COLO829 (cell line): ENCODE results near the gene USP25.

Experiments used
- DNase-seq: peaks from one replicate; pipeline ENCODE4 v3.0.0; 2012; ENCODE audit warnings: low spot score

Gene USP25

DNA sequence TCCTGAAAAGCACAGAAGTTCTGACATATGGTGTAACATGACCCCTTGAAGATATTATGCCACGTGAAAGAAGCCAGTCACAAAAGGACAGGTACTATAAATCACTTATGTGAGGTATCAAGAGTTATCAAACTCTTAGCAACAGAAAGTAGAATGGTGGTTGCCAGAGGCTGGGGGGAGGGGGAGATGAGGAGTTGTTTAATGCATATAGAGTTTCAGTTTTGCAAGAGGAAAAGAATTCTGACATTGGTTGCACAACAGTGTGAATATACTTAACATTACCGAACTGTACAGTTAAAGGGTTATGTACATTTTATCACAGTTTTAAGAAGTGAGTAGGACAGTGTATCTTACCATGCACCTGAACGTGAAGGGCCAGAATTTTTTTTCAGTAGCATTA, 80.0 kb downstream of the USP25 start:
- no peak for DNase-seq

DNA sequence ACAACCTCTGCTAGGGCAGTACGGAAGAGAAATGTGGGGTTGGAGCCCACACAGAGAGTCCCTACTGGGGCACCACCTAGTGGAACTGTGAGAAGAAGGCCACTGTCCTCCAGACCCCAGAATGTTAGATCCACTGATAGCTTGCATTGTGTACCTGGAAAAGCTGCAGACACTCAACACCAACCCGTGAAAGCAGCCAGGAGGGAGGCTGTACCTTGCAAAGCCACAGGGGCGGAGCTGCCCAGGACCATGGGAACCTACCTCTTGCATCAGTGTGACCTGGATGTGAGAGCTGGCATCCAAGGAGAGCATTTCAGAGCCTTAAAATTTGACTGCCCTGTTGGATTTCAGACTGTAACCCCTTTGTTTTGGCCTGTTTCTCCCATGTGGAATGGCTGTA, 85.5 kb downstream of the USP25 start:
- no peak for DNase-seq

DNA sequence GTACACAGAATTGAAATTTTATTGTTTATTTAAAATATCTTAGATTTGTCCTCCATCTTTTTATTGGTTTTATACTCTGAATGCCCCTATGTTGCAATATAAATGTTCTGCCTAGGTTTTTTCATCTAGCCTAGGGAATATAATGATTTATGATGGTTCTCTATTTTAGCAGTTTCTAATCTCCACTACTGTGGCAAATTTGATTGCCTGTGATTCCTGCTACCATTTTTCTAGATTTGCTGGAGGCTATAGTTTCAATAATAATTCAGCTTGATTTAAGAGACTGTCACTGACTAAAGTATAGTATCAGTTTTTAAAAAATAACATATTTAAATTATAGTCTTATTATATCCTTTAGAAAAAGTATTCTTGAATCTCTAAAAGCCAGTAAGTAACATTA, 90.5 kb downstream of the USP25 start:
- no peak for DNase-seq

DNA sequence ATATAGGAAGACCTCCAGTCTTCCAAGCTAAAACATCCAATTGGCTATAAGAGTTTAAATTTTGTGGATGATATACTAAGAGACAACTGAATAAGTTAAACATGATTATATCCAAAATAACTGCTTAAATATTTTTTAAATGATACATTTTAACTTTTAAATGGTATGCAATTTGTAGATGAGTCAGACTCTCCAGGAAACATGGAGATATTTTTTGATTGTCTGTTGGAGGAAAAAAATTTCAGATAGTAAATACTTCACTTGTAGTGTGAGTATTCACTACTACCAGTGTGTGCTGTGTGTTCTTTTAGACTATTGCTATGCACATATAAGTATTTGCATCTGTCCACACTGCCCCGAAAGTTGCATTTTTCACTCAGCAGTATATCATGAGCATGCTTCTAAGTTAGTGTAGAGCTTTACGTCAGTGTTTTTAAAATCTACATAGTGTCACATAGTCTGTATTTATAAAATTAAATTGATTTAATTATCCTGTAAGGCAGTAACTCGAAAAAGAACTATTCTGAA, 91.1 kb downstream of the USP25 start:
- DNase-seq: no peak

DNA sequence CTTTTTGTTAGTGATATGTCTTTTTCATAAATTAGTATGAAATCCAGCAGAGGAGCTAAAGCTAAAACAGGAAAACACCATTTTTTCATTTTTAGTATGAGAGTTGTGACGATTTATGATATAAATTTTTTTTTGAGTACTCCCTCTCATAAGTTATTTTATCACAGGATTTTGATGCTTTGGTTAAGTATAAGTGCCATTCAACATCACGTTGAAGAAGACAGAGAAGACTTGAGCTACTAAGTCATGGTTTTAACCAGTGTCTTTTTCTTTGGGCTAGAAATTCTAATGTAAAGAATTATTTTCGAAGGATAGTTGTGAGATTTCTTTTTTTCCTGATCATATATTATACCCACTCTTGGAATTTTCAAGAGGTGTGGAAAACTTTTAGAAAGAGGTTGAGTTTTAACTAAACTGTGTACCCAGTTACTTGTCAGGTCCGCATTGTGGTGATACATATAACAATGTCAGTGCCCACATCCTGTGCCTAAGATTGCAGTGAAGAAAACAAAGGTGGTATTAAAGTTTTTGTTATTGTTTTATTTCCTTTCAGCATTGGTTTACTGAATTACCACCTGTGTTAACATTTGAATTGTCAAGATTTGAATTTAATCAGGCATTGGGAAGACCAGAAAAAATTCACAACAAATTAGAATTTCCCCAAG, 93.8 kb downstream of the USP25 start:
- no peak for DNase-seq

DNA sequence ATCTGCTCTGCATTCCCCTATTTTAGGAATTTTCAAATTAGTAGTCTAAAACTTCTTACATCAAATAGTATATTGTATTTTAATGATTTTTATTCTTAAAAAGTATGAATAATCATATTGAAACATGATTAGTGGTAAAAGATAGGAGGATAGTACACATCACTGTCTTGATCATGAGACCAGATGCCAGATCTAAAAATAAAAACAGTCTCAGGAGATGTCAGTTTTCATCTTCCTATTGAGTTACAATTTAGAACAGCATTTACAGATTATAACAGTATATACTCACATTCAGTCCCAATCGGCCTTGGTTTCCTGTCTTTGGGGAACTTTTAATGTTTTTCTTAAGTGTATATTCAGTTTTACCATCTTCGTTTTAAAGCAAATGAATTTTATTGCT, 95.9 kb downstream of the USP25 start:
- no peak for DNase-seq

DNA sequence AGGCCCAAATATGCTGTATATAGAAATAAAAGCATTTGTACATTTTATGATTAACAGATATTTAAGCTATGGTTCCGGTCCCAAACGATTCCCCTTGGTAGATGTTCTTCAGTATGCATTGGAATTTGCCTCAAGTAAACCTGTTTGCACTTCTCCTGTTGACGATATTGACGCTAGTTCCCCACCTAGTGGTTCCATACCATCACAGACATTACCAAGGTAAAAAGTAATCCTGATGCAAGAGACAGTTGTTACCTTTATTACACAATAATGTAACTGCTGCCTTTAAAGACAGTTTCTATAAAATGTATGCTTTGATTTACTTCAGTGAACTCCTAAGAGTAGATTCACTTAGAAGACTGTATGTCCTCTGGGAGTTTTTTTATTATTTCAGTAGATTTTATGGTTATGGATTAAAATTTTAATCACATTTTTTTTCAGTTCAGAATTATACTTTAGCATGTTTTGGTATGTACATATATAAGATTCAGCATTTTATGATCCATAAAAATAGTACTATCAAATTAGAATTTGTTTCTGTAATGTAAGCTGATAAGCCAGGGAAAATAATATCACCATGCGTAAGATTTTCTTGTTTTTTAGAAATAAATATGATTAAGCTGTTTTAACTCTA, 96.5 kb downstream of the USP25 start:
- DNase-seq: peak; percentile 32

DNA sequence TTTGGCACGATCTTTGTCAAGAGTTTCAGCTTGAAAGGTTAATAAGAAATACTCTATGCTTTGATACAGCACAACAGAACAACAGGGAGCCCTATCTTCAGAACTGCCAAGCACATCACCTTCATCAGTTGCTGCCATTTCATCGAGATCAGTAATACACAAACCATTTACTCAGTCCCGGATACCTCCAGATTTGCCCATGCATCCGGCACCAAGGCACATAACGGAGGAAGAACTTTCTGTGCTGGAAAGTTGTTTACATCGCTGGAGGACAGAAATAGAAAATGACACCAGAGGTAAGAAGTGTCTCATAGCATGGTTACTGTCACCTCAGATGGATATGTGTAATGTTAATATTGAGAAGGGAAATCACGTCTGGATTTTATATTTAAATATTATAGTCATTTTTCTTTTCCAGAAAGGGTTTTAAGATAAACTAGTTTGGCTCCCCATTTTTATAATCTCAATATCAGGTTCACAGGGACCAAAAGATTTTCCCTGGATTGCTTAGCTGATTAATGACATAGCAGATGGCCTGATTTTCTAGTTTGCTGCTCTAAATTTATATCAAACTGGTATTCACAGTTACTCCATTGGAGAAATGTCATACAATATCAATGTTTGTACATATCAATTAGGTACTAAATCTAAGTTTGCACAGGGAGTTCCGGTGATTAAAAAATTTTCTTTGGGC, 97.3 kb downstream of the USP25 start:
- no peak for DNase-seq

DNA sequence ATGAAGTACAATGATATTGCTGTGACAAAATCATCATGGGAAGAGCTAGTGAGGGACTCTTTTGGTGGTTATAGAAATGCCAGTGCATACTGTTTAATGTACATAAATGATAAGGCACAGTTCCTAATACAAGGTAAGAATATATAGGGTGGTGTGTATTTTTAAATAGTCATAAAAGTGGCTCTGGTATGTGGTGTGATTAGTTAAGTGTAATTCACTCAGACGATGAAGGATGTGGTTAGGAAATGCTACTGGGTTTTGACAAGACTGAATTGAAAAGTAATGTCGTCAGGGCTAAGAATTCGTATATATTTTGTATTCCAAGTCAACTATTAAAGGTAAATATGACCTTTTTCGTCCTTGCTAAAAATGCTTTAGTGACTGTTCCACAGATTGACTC, 101.7 kb downstream of the USP25 start:
- DNase-seq: no peak

DNA sequence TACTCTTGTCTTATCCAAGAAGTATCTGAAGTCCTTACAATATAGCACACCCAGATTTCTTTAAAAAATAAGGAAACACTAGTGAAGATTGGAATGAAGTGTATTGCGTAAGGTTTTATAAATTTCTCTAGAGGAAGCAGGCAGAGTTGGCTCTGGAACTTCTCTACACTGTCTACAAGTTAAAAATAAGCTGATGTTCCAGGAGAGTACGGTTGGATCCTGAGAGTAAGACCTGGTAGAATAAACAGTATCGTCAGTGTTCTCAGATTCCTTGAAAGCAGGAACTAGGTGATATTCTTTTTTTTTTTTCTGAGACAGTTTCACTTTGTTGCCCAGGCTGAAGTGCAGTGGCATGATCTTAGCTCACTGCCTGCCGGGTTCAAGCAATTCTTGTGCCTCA, 107.9 kb downstream of the USP25 start:
- no peak for DNase-seq

DNA sequence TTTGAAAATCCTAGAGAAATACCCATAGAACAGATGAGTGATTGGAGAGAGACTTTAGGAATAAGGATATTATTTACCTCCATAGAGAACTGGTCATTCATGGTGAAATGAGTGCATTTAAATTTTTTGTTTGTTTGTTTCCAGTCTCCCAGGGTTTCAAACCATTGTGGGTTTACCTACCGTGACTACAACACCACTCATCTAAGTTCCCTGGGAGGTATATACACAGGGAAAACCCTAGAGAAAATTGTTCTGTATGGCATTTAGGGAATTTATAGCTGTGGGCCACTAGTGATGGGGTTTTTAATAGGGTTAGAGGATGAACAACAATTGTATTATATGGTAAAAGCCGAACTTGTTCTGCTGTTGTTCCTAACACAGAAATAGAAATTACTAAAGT, 109.2 kb downstream of the USP25 start:
- no peak for DNase-seq

DNA sequence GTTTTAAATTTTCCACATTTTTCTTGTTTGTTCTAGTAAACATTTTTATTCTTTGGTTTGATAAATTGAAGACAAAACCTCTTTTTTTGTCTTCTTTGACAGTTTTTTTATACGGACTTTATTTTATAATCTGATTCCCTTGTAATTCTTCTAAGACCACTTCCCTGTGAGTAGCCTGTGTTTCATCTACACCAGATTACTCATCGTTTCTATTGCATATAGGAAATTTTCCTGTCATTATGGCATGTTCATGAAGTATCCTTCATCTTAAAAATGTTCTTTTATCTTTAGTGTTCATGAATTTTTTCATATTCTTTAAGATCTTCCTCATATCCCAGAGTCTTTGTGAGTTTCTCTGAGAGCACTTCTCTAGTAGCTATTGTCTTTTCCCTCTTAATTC, 109.8 kb downstream of the USP25 start:
- DNase-seq: no peak

DNA sequence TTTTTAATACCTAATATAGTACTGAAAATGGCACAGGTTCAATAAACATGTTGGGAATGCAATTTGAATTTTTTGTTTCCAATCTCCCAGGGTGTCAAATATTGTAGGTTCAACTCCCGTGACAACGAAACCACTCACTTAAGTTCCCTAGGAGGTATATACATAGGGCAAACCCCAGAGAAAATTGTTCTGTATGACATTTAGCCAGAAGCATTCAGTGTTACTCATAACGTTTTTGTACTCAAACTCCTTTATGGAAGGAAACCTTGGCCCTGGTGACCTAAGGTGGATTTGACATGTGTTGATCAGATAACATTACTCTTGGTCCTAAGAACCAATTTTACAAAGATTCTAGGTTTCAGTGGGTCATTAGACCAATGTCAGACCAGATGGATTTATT, 110.6 kb downstream of the USP25 start:
- DNase-seq: no peak

DNA sequence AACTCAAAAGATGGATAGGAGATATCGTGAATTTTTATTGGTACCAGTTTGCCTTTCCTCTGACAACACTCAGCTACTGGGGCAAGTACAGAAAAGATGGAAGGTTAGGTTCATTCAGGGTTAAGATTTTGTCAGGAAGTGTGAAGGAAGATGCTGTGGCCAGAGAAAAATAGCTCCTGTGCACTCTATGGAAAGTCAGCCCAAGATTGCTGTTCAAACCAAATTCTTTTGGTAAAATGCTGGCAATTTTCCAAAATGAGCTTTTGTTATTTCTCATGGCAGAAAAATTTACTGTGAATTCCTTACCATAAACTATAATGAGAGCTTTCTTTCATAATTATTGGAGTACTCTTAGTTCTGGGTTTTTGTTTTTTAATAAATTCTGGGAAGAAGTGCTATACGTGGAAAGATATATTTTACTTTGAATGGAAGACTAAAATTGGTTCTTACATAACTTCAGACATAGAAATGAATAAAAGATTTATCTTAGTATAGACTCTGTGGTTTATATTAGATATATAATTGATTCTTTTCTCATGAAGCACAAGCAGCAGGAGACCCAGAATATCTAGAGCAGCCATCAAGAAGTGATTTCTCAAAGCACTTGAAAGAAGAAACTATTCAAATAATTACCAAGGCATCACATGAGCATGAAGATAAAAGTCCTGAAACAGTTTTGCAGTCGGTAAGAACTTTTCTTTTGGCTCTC, 112.2 kb downstream of the USP25 start:
- DNase-seq: peak; percentile 28

DNA sequence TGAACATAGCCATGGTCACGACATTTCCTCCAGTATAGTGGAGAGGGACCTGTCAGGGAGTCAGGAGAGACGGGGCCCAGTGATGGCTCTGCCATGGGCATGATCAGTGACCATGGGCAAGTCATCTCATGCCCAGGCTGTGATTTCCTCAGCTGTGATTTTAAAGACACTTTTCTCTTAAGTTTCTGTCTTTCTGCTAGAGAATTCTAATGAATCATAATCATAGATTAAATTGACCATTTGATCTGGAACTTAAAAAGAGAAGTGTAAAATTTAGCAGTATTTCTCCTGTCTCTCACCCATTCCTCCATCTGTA, 112.7 kb downstream of the USP25 start:
- no peak for DNase-seq

DNA sequence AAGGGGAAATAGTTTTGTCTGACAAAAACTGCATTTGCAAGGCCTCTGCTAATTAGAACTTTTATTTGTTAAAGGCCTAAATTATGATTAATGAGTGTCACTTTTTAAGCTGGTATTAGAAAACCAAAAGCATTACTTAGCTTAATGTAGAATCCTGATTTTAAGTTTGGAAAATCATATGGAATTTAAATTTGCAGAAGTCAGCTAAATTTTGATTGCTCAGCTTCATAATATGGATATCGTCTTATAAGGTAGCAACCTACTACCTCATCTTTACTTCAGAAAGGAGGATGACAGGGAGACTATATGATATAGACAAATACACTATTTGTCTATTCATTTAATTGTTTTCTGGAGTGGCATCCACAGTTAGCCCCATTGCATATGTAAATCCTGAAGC, 114.0 kb downstream of the USP25 start:
- DNase-seq: no peak

DNA sequence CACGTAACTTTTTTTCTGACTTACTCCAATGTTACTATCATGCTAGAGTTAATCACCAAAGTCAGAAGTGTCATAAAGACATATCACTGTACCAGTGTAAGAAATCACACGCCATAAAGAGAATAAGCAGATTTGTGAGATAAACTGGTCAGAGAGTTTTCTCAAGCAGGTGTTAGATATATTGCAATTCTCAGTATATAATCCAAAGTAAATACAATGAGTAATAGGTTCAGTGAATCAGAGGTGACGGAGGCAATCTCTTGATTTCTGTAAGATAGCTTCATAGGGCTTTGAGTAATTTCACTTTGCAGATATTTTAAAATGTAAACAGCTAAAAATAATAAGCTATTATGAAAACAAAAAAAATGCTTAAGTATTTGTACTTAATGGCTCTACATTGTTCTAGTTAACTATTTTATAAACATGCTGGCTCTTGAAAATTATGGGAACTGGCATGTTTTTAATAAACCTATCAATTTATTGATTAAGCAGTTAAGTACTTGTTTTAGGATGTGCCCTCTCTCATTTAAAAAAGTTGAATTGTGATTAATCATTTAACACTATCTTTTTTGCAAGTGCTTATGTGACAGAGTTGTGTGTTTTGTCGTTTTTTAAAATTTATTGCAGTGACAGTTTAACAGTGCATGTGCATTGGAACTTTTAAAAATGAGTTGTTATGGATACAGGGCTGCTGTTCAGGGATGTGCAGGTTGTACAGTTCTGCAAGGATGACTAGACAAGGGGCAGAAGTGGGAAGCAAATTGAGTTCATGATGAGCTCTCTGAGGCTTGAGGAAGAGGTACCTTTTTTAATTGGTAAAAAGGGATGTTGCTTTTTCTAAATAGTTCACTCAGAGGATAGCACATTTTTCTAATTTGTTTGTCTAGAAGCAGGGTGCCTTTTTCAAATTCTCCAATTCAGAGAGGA, 119.1 kb downstream of the USP25 start:
- no peak for DNase-seq

DNA sequence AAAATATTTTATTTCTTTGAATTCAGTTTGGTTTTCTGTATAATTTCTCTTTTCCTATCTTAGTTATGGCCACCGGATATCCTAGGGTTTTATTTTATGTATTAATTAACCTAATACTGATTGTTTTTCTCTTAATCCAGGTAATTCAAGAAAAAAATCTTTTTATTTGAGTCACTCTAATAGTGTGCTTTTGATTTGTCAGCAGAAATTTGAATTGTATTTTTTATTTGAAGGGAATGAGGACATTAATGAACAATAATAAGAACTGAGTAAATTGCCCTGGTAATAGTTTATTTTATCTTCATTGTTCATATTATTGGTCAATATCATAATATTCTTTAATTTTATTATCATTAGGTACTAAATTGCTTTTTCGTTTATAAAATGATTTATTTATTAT, 120.1 kb downstream of the USP25 start:
- no peak for DNase-seq

DNA sequence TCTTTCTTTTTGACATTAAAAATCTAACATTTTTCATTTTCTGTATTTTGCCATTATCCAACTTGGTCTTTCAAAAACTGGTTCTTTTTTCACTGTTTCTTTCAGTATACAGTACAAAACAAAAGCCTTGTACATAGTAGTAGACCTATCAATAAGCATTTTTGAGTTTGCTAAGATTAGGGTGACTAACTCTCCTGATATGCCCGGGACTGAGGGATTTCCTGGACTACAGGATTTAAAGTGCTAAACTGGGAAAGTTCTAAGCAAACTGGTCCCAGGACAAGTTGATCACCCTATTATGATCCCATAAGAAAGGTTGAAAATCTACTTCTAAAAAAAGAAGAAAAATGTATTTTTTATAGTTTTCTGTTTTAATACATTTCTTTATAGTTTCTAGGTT, 120.9 kb downstream of the USP25 start:
- DNase-seq: peak; percentile 45

DNA sequence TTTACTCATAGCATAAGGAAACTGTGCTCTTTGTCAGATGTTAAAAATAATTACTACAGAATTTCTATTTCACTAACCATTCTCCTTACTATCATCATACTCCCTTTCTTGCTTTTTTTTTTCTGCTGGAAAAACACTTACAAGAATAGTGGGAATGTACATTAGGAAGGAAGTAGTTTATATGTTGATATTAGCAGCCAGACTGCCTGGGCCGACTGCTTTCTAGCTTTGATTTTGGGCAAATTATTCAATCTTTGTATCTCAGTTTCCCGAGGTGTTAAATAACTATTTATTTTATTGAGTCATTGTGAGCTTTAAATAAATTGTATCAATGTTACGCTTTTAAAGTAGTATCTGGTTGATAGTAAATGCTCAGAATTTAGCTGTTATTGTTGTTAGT, 122.4 kb downstream of the USP25 start:
- DNase-seq: no peak

DNA sequence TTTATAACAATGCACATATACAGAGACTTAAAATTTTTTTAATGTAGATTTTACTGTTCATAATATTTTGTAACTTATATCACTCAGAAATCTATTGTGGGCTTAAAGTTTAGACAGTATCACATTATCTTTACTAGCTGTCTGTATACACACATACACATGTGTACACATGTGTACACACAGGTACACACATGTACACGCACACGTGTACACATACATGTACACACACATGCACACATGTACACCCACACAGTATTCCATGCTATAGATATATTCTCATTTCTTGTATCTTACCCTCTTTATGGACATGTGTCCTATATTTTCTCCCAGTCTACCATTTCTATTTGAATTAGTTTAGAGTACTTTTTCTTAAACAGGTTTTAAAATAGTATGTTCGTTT, 123.3 kb downstream of the USP25 start:
- no peak for DNase-seq

DNA sequence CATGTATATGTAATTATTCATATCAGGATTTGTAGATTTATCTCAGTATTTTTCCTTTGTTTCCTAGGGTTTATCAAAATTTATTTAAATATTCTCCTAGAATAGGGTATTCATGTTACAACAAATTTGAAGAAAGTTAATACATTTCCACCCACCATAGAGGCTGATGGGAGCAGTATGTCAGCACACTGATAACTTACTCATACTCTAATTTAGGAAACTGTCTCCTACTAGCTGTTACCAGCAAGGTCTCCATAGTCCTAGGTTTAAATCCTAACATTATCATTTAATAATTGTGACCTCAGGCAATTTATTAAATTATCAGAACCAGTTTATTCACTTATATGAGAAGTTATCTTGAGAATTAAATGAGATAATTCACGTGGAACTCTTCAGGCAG, 127.0 kb downstream of the USP25 start:
- DNase-seq: no peak
